ENCODE measurements around the gene PDCD4. TPM values are rescaled to one million over a fixed set of nuclear protein-coding genes. Genes with fewer than 3 reads are reported as not detected.
A peak's percentile ranks its signal among the peaks of the same experiment; 100 is the strongest.

PDCD4 gene
- total and polyA plus RNA-seq, 10 of the 15 experiments (the other 5 are each of a cell fraction or from before 2014, with no cell fraction given), result 101 to 372 (median 171) TPM

GRCh38 chr10:110919349-110919931 is 47.7 kb downstream of the PDCD4 start, which contains the start of gene SHOC2 (continued):
- TF ChIP-seq REST (IDR thresholded peaks at IDR 0.05; ENCODE audit: low read depth, low read length) (no peak), RELA (IDR thresholded peaks at IDR 0.05; ENCODE audit: borderline replicate concordance, partially characterized antibody) (no peak), CHD1 (IDR thresholded peaks at IDR 0.05; ENCODE audit: low read depth, low read length) (no peak), RB1 (IDR thresholded peaks at IDR 0.05; ENCODE audit: borderline replicate concordance) (peak; percentile 39; the same call in 1 of the 2 replicates), SP1 (IDR thresholded peaks at IDR 0.05; ENCODE audit: low read depth, low read length) (peak; percentile 75), MTA2 (IDR thresholded peaks at IDR 0.05; ENCODE audit: low read depth) (no peak), NR2F1 (conservative IDR thresholded peaks at IDR 0.05) (peak; percentile 56), TCF3 (IDR thresholded peaks at IDR 0.05; ENCODE audit: borderline replicate concordance, insufficient read depth, low read depth, low read length) (no peak), ATF7 (IDR thresholded peaks at IDR 0.05; ENCODE audit: low read depth) (peak; percentile 11), SMC3 (IDR thresholded peaks at IDR 0.05; ENCODE audit: borderline replicate concordance, low read length) (0 out of 2 replicates have a peak, but pooled peaks have one; percentile 11), NFYB (IDR thresholded peaks at IDR 0.05; ENCODE audit: insufficient read depth, low read depth, low read length) (0 out of 2 replicates have a peak, but pooled peaks have one; percentile 5), YY1 (IDR thresholded peaks at IDR 0.05; ENCODE audit: low read depth, low read length) (no peak), NR2C1 (IDR thresholded peaks at IDR 0.05) (no peak), NKRF (conservative IDR thresholded peaks at IDR 0.05) (peak; percentile 93), ETV6 (conservative IDR thresholded peaks at IDR 0.05 in 1 of 2, IDR thresholded peaks at IDR 0.05 in 1 of 2; ENCODE audit: borderline replicate concordance in 1 of 2, low read depth in 1 of 2) (0 out of 4 replicates have a peak, but pooled peaks of 1 of the 2 experiments have one; percentile 25), CHD4 (IDR thresholded peaks at IDR 0.05) (no peak), PAX8 (IDR thresholded peaks at IDR 0.05) (no peak), SIN3A (IDR thresholded peaks at IDR 0.05; ENCODE audit: low read depth, low read length) (no peak), POU2F2 (IDR thresholded peaks at IDR 0.05; ENCODE audit: borderline replicate concordance, low read depth, low read length) (no peak), NFXL1 (IDR thresholded peaks at IDR 0.05; ENCODE audit: borderline replicate concordance) (no peak; the same call in 1 of the 2 replicates), PML (IDR thresholded peaks at IDR 0.05; ENCODE audit: low read length) (no peak), ZBED1 (IDR thresholded peaks at IDR 0.05; ENCODE audit: borderline replicate concordance) (no peak), SKIL (IDR thresholded peaks at IDR 0.05; ENCODE audit: low read depth, poor library complexity, severe bottlenecking) (no peak), ATF3 (IDR thresholded peaks at IDR 0.05; ENCODE audit: borderline replicate concordance, extremely low read depth, low read depth, low read length) (no peak)

Measured in GM12878 (cell line).